AG09319 (cell line): ENCODE measurements around the gene ZBTB2.
"Not testable (repeated sequence)": the region's sequence is repeated elsewhere in the genome, so short reads cannot be mapped to it uniquely, and the experiment has no call there.

Experiments used
- DNase-seq: peaks from one replicate; pipeline ENCODE4 v3.0.0-alpha.2; 2010; ENCODE audit warnings: low read depth; ENCODE audit errors: extremely low read depth
- CTCF ChIP-seq: IDR thresholded peaks from 2 replicates; pipeline ENCODE4 v1.5.1; 2011; ENCODE audit warnings: low read depth, mild to moderate bottlenecking, inconsistent platforms, low read length, moderate library complexity

ZBTB2 gene

GRCh38 chr6:151352410-151353396 lies 38.7 kb downstream of the ZBTB2 start:
- TF ChIP-seq CTCF: no peak
- no peak for DNase-seq

- no peak for DNase-seq
- TF ChIP-seq CTCF: no peak
Observed at GRCh38 chr6:151351731-151352130, 39.6 kb downstream of the ZBTB2 start.

GRCh38 chr6:151351146-151351700 lies 40.1 kb downstream of the ZBTB2 start:
- TF ChIP-seq CTCF: no peak
- DNase-seq: no peak

GRCh38 chr6:151350442-151351145 lies 40.8 kb downstream of the ZBTB2 start:
- no peak for TF ChIP-seq CTCF
- no peak for DNase-seq

GRCh38 chr6:151349651-151350270 lies 41.6 kb downstream of the ZBTB2 start:
- no peak for DNase-seq
- no peak for TF ChIP-seq CTCF

- not testable (repeated sequence) for DNase-seq
Observed at GRCh38 chr6:151342750-151343149, 48.6 kb downstream of the ZBTB2 start.

GRCh38 chr6:151341476-151342195 lies 49.7 kb downstream of the ZBTB2 start:
- no peak for TF ChIP-seq CTCF

More at GRCh38 chr6:151341476-151342195, 49.7 kb downstream of the ZBTB2 start:
- DNase-seq: no peak
